ENCODE data around the gene TMEM255B.

TMEM255B gene

GRCh38 chr13:113852536-113853517, 93.8 kb downstream of the TMEM255B start:
- DNase-seq, result peak; percentile 6

- DNase-seq, result peak; percentile 12
Measured at GRCh38 chr13:113853518-113854237, 94.7 kb downstream of the TMEM255B start.

- peak; percentile 18 for DNase-seq
Measured at GRCh38 chr13:113854238-113855011, 95.4 kb downstream of the TMEM255B start.

- peak; percentile 8 for DNase-seq
Measured at GRCh38 chr13:113855012-113855921, 96.2 kb downstream of the TMEM255B start.

- DNase-seq, result peak; percentile 6
Measured at GRCh38 chr13:113855931-113856715, 97.1 kb downstream of the TMEM255B start.

GRCh38 chr13:113856716-113857065, 97.7 kb downstream of the TMEM255B start:
- no peak for DNase-seq

GRCh38 chr13:113857531-113858195, 98.6 kb downstream of the TMEM255B start:
- peak; percentile 3 for DNase-seq

GRCh38 chr13:113859311-113860050, 100.5 kb downstream of the TMEM255B start:
- no peak for DNase-seq

GRCh38 chr13:113860051-113860664, 101.1 kb downstream of the TMEM255B start:
- DNase-seq, result peak; percentile 6

GRCh38 chr13:113860665-113861432, 101.8 kb downstream of the TMEM255B start:
- peak; percentile 12 for DNase-seq

GRCh38 chr13:113861433-113862030, 102.5 kb downstream of the TMEM255B start:
- DNase-seq, result no peak

- DNase-seq, result peak; percentile 10
Measured at GRCh38 chr13:113862191-113862930, 103.3 kb downstream of the TMEM255B start.

- DNase-seq, result no peak
Measured at GRCh38 chr13:113862931-113863523, 104.0 kb downstream of the TMEM255B start.

- DNase-seq, result no peak
Measured at GRCh38 chr13:113863524-113864272, 104.7 kb downstream of the TMEM255B start, which contains the start of gene GAS6. Gene GAS6, minus strand, starts transcription at chr13:113864076. Its CDS starts 156 bp downstream, at chr13:113863920.

GRCh38 chr13:113864273-113864890, 105.4 kb downstream of the TMEM255B start:
- DNase-seq, result no peak

Measured in activated CD8-positive, alpha-beta memory T cell treated with anti-CD3 and anti-CD28 coated beads, Interleukin-2, amount 50 U/mL, for 4 hours (primary cell).